Measurements from ENCODE around the gene ZNF516. TPM values are rescaled to one million over a fixed set of nuclear protein-coding genes. Genes with fewer than 3 reads are reported as not detected.

ZNF516 gene
- total and polyA plus RNA-seq, 4 donors: 2.5 to 12.2 (median 7.6) TPM

GRCh38 chr18:76463872-76464271 is 31.2 kb downstream of the ZNF516 start (continued):
- TF ChIP-seq REST (IDR thresholded peaks at IDR 0.05): no peak
- TF ChIP-seq HNF4G (IDR thresholded peaks at IDR 0.05): no peak
- no peak for TF ChIP-seq GABPA (IDR thresholded peaks at IDR 0.05 in 1 of 2, conservative IDR thresholded peaks at IDR 0.05 in 1 of 2)
- TF ChIP-seq TAF1 (conservative IDR thresholded peaks at IDR 0.05): no peak

- Histone ChIP-seq H3K27me3 (ENCODE audit: control insufficient read depth in 4 of 4, insufficient read depth in 4 of 4, low read length in 3 of 4) (no peaks in the 10 kb centered on the region), H3K36me3 (ENCODE audit: control insufficient read depth in 4 of 4, insufficient read depth in 3 of 4, low read depth in 1 of 4, low read length in 3 of 4) (peaks cover 0 to 6% (median under 1%) of the 10 kb centered on the region in 4 donors), H3K27ac (ENCODE audit: low read depth in 1 of 2, low read length in 2 of 2) (no peak overlapping the region), H3K9ac (ENCODE audit: low read depth in 1 of 2, low read length in 2 of 2) (no peak overlapping the region), H3K9me3 (ENCODE audit: control insufficient read depth in 4 of 4, low read length in 3 of 4) (no peaks in the 10 kb centered on the region), H3K4me1 (ENCODE audit: control insufficient read depth in 4 of 4, insufficient read depth in 4 of 4, low read length in 3 of 4) (peaks cover 0 to 4% (median 0%) of the 10 kb centered on the region in 4 donors), H3K4me3 (ENCODE audit: low read depth in 1 of 3, low read length in 3 of 3) (no peak overlapping the region)
- 97% methylated on average over 18 of the region's 18 CpGs for WGBS
- DNase-seq (ENCODE audit: low spot score): no peak
- no peak for TF ChIP-seq REST (IDR thresholded peaks at IDR 0.05)
- TF ChIP-seq ZBTB33 (IDR thresholded peaks at IDR 0.05): no peak
- TF ChIP-seq CTCF (IDR thresholded peaks at IDR 0.05; ENCODE audit: low read depth, low read length, missing input control): no peak
- TF ChIP-seq NR2F2 (IDR thresholded peaks at IDR 0.05): no peak
- no peak for TF ChIP-seq ATF3 (IDR thresholded peaks at IDR 0.05)
- no peak for TF ChIP-seq HNF4G (IDR thresholded peaks at IDR 0.05)
- TF ChIP-seq RAD21 (IDR thresholded peaks at IDR 0.05): no peak
- TF ChIP-seq FOXA1 (IDR thresholded peaks at IDR 0.05): no peak
- no peak for TF ChIP-seq JUND (IDR thresholded peaks at IDR 0.05)
- TF ChIP-seq TAF1 (conservative IDR thresholded peaks at IDR 0.05): no peak
- TF ChIP-seq FOXA2 (IDR thresholded peaks at IDR 0.05): no peak
- no peak for TF ChIP-seq GABPA (IDR thresholded peaks at IDR 0.05 in 1 of 2, conservative IDR thresholded peaks at IDR 0.05 in 1 of 2)
- TF ChIP-seq YY1 (IDR thresholded peaks at IDR 0.05): no peak
- TF ChIP-seq RXRA (IDR thresholded peaks at IDR 0.05): no peak
- TF ChIP-seq HNF4A (conservative IDR thresholded peaks at IDR 0.05): no peak
- TF ChIP-seq EGR1 (IDR thresholded peaks at IDR 0.05; ENCODE audit: low read depth in 2 of 2): no peak
Observed at GRCh38 chr18:76463358-76463757, 31.7 kb downstream of the ZNF516 start.

Data from liver (tissue), 9 donors.